Memory B cell (primary cell): ENCODE measurements around the gene SLC33A1.
"Not testable (repeated sequence)": the region's sequence is repeated elsewhere in the genome, so short reads cannot be mapped to it uniquely, and the experiment has no call there.

Experiments
- ATAC-seq: fragments of 150-1000 bp; cut with Tn5 transposase; 2 replicates; pipeline ENCODE4 v1.10.0; 2021; ENCODE audit warnings: low read depth, mild to moderate bottlenecking, moderate library complexity
- DNase-seq, 2 donors: peaks; one replicate each; pipeline ENCODE4 v3.0.0; 2022; ENCODE audit warnings: low spot score in 2 of 2
- H3K27ac Mint-ChIP-seq: one replicate; pipeline ENCODE4 v1.8.0; 2022; ENCODE audit warnings: mild to moderate bottlenecking, moderate library complexity, mixed read lengths
- H3K27me3 Mint-ChIP-seq: one replicate; pipeline ENCODE4 v1.8.0; 2022; ENCODE audit warnings: mixed read lengths
- H3K36me3 Mint-ChIP-seq: one replicate; pipeline ENCODE4 v1.8.0; 2022; ENCODE audit warnings: mild to moderate bottlenecking, mixed read lengths
- H3K4me1 Mint-ChIP-seq: one replicate; pipeline ENCODE4 v1.8.0; 2022; ENCODE audit warnings: mixed read lengths
- H3K4me3 Mint-ChIP-seq: one replicate; pipeline ENCODE4 v1.8.0; 2022; ENCODE audit warnings: mild to moderate bottlenecking, moderate library complexity, mixed read lengths
- H3K9me3 Mint-ChIP-seq: one replicate; pipeline ENCODE4 v1.8.0; 2022; ENCODE audit warnings: mixed read lengths

SLC33A1 gene

DNA sequence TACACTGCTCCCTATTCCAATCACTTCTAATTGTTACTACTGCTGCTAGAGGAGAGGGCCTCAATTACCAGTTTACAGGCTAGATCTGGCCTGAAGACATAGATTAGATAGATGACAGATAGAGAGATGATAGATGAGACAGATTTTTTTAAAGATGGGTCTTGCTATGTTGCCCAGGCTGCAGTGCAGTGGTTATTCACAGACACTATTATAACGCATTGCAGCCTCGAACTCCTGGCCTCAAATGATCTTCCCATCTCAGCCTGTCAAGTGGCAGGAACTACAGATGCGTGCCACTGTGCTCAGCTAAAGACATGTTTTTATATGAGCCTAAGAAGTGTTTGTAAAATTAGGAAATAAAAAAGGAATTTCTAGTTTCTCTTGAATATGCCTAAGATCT is 6.2 kb downstream of the SLC33A1 start:
- H3K36me3 Mint-ChIP-seq: peaks cover 7% of the 10 kb centered on the region

DNA sequence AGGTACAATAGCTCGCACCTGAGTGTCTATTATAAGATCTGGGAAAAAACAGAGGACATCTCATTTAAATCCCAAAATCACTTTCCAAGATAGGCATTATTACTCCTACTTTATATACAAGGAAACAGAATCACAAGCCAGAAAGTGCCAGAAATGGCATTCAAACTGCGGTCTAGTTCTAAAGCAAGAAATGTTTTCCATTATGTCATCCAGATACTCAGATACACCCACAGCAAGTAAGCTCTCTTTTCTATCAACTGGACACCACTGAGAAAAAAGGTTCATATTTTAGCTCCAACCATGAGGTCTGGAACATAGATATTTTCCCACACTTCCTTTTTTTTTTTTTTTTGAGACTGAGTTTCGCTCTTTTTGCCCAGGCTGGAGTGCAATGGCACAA is 8.1 kb downstream of the SLC33A1 start:
- H3K27me3 Mint-ChIP-seq: no peaks in the 10 kb centered on the region
- no peak for DNase-seq
- ATAC-seq: no peak
- H3K9me3 Mint-ChIP-seq: no peaks in the 10 kb centered on the region
- H3K4me1 Mint-ChIP-seq: peaks cover 12% of the 10 kb centered on the region
- H3K27ac Mint-ChIP-seq: no peak overlapping the region
- peaks cover 5% of the 10 kb centered on the region for H3K36me3 Mint-ChIP-seq
- H3K4me3 Mint-ChIP-seq: no peak overlapping the region

More for the DNA sequence above, 6.2 kb downstream of the SLC33A1 start:
- no peak overlapping the region for H3K27ac Mint-ChIP-seq
- peaks cover 22% of the 10 kb centered on the region for H3K4me1 Mint-ChIP-seq
- ATAC-seq (no peak), DNase-seq (no peak)
- no peak overlapping the region for H3K4me3 Mint-ChIP-seq
- no peaks in the 10 kb centered on the region for H3K27me3 Mint-ChIP-seq
- no peaks in the 10 kb centered on the region for H3K9me3 Mint-ChIP-seq

DNA sequence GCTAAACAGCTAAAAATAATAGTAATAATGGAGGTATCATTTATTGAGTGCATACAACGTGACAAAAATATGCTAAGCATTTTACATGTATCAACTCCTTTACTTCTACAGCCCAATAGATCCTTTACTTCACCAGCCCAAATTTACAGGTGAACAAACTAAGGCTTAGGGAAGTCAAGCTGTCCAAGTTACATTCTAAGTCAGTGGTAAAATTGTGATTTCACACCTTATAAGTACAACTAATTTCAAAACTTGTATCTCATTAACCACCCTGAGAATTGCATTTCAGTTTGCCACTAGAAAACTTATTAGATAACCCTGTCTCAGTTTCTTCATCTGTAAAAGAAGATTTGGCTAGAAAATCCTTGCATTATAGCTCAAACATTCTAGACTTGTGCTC is 10.7 kb downstream of the SLC33A1 start:
- Mint-ChIP-seq H3K36me3 (peaks cover 5% of the 10 kb centered on the region), H3K9me3 (no peaks in the 10 kb centered on the region)
- ATAC-seq: no peak

DNA sequence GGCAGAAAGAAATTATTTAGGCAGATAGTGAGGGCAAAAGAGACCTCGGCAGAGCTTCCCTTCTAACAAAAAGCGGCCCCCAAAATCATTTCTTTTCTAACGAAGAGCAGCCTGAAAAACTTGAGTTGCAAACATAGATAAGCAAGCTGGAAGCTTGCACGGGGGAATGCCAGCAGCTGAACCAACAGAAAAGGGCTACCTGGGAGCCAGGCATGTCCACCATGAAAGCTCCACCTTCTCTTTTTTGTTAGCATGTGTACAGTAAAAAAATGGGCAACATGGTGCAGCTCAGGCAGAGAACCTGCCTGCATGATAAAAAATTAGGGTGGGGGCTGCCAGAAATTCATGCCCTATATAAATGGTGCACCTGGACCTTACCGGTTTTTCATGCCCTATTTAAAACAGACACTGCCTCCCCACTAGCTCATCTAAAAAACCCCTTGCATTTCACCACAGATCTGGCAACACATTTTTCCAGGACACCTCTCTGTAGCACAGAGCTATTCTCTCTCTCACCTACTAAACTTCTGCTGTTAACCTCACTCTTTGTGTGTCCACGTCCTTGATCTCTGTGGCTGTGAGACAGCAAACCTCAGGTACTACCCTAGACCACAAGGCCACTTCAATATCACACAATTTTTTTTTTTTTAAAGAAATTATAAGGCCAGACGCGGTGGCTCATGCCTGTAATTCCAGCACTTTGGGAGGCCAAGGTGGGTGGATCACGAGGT is 18.7 kb downstream of the SLC33A1 start:
- peaks cover 9% of the 10 kb centered on the region for H3K36me3 Mint-ChIP-seq
- H3K27me3 Mint-ChIP-seq: no peaks in the 10 kb centered on the region
- H3K9me3 Mint-ChIP-seq: no peaks in the 10 kb centered on the region
- no peak for DNase-seq
- H3K4me3 Mint-ChIP-seq: no peak overlapping the region
- H3K27ac Mint-ChIP-seq: no peak overlapping the region
- ATAC-seq: no peak
- H3K4me1 Mint-ChIP-seq: no peaks in the 10 kb centered on the region

More for the DNA sequence above, 10.7 kb downstream of the SLC33A1 start:
- Mint-ChIP-seq H3K27me3 (no peaks in the 10 kb centered on the region), H3K4me1 (peaks cover 12% of the 10 kb centered on the region), H3K27ac (peak overlapping the region; percentile 60), H3K4me3 (no peak overlapping the region)
- no peak for DNase-seq

DNA sequence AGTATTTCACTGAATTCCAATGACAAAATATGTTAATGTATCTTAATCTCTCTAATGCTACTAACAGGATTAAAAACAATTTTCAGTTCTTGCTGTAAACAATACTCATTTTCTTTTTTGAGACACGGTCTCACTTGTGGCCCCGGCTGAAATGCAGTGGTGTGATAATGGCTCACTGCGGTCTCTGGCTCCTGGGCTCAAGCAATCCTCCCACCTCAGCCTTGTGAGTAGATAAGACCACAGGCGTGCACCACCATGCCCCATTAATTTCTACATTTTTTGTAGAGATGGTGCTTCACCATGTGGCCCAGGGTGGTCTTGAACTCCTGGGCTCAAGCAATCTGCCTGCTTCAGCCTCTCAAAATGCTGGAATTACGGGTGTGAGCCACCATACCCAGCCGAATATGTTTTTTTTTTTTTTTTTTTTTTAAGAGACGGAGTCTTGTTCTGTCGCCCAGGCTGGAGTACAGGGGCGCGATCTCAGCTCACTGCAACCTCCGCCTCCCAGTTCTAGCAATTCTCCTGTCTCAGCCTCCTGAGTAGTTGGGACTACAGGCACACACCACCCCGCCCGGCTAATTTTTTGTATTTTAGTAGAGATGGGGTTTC is 25.6 kb downstream of the SLC33A1 start:
- ATAC-seq, H3K27ac Mint-ChIP-seq, H3K4me1 Mint-ChIP-seq, H3K4me3 Mint-ChIP-seq, DNase-seq, H3K27me3 Mint-ChIP-seq, H3K9me3 Mint-ChIP-seq, H3K36me3 Mint-ChIP-seq: not testable (repeated sequence)

DNA sequence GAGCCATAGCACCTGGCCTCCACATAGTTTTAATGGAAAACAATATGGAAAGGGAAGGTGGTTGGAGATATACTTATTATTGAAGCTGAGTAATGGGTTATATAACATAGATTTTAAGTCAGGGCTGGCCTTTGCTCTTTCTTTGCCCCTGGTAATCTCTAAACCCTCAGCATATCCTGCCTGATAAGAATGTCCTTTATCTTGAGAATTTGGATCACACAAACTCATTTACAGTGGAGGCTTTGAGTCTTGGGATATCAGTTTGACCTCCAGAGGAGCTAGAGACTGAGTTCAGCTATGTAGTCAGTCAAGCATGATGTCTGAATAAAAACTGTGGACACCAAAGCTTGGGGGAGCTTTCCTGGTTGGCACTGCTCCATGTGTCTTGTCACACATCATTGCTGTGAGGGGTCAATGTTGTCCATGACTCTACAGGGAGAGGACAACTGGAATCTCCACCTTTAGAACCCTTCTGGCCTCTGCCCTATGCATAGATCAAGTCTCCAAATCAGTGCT is 39.1 kb downstream of the SLC33A1 start:
- H3K9me3 Mint-ChIP-seq: no peaks in the 10 kb centered on the region
- H3K27me3 Mint-ChIP-seq: peaks cover 5% of the 10 kb centered on the region
- no peak overlapping the region for H3K4me3 Mint-ChIP-seq
- no peaks in the 10 kb centered on the region for H3K4me1 Mint-ChIP-seq
- ATAC-seq (no peak), DNase-seq (no peak)
- peaks cover 4% of the 10 kb centered on the region for H3K36me3 Mint-ChIP-seq
- no peak overlapping the region for H3K27ac Mint-ChIP-seq

DNA sequence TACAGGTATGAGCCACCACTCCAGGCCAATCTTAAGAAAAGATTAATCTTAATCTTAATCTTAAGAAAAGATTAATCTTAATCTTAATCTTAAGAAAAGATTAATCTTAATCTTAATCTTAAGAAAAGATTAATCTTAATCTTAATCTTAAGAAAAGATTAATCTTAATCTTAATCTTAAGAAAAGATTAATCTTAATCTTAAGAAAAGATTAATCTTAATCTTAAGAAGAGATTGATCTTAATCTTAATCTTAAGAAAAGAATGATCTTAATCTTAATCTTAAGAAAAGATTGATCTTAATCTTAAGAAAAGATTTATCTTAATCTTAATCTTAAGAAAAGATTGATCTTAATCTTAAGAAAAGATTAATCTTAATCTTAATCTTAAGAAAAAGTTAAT is 41.0 kb downstream of the SLC33A1 start:
- H3K27me3 Mint-ChIP-seq, H3K9me3 Mint-ChIP-seq: not testable (repeated sequence)

DNA sequence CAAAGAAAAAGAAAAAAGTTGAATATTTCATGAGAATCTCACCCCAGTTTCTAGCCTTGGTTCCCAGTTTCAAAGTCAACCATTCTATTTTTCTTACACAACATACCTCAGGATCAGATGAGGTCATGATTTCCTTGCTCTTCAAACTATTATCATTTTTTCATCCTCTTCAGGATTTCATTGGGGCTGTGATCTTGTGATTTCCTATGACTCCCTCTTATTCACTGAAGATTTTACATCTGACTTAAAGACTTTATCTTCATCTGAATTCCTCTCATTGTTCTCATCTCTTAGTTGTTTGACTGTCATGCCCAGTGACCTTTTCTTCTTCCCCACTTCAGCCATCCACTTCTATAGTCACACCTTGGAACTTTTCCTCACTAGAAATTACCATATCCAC is 45.0 kb downstream of the SLC33A1 start:
- Mint-ChIP-seq H3K4me1 (peaks cover 6% of the 10 kb centered on the region), H3K36me3 (peaks cover 1% of the 10 kb centered on the region), H3K9me3 (no peaks in the 10 kb centered on the region), H3K4me3 (no peak overlapping the region), H3K27me3 (peaks cover 7% of the 10 kb centered on the region), H3K27ac (no peak overlapping the region)
- no peak for ATAC-seq
- DNase-seq: no peak

More for the DNA sequence above, 41.0 kb downstream of the SLC33A1 start:
- not testable (repeated sequence) for H3K4me3 Mint-ChIP-seq, H3K4me1 Mint-ChIP-seq, H3K27ac Mint-ChIP-seq, ATAC-seq, DNase-seq, H3K36me3 Mint-ChIP-seq

DNA sequence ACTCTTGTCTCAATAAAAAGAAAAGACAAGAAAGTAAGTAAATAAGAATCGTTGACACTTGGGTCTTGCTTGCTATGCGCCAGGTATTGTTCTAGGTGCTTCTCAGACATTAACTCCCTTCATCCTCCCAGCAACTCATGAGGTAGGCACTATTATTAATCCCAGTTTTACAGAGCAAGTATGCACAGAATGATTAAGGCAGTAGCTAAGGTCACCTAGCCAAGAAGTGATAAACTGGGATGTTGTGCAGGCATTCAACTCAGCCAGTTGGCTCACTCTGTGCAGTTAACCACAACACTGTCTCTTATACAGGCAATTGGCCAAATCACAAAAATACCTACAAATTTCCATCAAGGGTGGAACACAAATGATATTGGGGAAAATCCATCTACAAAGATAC is 46.4 kb downstream of the SLC33A1 start:
- Mint-ChIP-seq H3K27me3 (peaks cover 7% of the 10 kb centered on the region), H3K4me3 (no peak overlapping the region), H3K4me1 (peaks cover 6% of the 10 kb centered on the region), H3K27ac (no peak overlapping the region), H3K36me3 (peaks cover 1% of the 10 kb centered on the region), H3K9me3 (no peaks in the 10 kb centered on the region)
- ATAC-seq (no peak), DNase-seq (no peak)

DNA sequence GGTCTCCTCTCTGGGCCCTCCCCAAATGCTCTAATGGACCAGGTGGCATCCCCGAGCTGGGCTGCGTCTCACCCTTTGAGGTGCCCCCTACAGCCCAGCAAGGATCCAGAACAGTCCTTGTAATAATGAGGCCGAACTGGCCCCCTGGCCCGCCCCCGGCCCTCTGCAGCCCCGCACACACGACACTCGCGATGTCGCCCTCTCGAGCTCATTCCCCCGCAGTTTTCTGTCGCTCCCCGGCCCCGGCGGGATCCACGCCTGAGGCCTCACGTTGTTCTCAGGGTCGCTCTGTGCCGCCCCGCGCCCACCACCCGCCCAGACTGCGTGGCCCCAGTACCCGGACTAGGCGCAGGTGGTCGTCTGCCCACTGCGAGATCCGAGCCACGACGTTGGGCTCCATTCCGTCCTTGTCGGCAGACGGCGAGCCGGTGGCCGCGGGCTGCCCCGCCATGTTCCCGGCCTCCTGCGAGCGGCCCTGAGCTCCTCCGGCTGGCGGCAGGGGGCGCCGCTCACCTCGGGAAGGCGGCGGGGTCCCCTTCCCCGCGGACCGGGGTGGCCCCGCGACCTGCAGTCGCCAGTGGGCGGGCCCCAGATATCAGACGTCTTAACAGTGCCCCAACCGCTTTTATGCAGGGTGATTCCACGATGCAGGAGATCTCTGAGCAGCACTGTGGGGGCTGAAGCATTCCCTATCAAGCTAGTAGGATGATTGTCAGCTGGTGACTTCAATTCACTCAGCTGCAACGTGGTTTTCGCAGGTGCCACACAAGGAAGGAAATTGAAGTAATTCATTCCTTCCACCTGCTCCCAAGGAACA is 48.2 kb downstream of the SLC33A1 start, which contains the start of gene C3orf33:
Gene C3orf33, minus strand, starts transcription at position 477 of the 817 bp plus-strand sequence. Its CDS starts 26 bp downstream, at position 451.
- Mint-ChIP-seq H3K27ac (peak within 1 kb of the TSS; percentile 91), H3K36me3 (peaks cover 2% of the 10 kb centered on the region), H3K4me3 (peak within 1 kb of the TSS; percentile 89), H3K27me3 (peaks cover 7% of the 10 kb centered on the region), H3K9me3 (no peaks in the 10 kb centered on the region), H3K4me1 (peaks cover 8% of the 10 kb centered on the region)
- DNase-seq: peak; percentile 67 to 80
- peak; percentile 90 for ATAC-seq

DNA sequence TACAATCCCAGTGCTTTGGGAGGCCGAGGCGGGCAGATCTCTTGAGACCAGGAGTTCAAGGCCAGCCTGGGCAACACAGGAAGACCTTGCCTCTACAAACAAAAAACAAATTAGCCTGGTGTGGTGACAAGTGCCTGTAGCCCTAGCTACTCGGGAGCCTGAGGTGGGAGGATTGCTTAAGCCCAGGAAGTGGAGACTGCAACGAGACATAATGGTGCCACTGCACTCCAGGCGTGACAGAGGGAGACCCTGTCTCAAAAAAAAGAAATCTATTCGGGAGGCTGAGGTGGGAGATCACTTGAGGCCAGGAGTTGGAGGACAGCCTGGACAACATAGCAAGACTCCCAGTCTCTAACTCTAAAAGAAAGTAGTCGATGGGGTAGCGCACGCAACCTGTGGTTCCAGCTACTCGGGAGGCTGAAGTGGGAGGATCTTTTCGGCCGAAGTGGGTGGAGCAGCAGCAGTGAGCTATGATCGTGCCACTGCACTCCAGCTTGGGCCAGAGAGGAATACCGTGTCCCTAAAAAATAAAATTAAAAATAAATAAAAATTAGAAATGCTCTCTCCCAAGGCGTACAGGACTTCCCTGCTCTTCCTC is 48.9 kb downstream of the SLC33A1 start:
- H3K4me1 Mint-ChIP-seq: peaks cover 11% of the 10 kb centered on the region
- H3K36me3 Mint-ChIP-seq: peaks cover 2% of the 10 kb centered on the region
- ATAC-seq (no peak), DNase-seq (no peak)
- peak overlapping the region; percentile 89 for H3K4me3 Mint-ChIP-seq
- peak overlapping the region; percentile 91 for H3K27ac Mint-ChIP-seq
- H3K9me3 Mint-ChIP-seq: no peaks in the 10 kb centered on the region
- H3K27me3 Mint-ChIP-seq: peaks cover 3% of the 10 kb centered on the region

DNA sequence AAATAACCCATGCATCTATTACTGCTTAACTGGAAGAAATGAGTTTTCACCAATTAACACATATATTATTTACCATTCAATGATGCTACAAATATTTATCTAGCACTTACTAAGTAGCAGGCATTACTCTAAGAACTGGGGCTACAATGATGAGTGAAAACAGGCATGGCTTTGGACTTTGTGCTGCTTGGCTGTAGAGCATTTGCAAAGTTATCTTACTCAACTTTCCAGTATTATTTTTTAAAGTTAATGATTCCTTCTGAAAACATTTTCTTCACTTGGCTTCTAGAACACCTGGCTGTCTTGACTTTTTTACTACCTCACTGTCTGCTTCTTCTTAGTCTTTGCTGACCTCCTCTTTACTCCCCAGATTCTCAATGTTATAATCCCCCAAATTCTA is 49.9 kb downstream of the SLC33A1 start:
- peaks cover 1% of the 10 kb centered on the region for H3K27me3 Mint-ChIP-seq
- H3K4me1 Mint-ChIP-seq: peaks cover 13% of the 10 kb centered on the region
- ATAC-seq (no peak), DNase-seq (no peak)
- no peak overlapping the region for H3K4me3 Mint-ChIP-seq
- no peaks in the 10 kb centered on the region for H3K9me3 Mint-ChIP-seq
- peaks cover 7% of the 10 kb centered on the region for H3K36me3 Mint-ChIP-seq
- H3K27ac Mint-ChIP-seq: peak overlapping the region; percentile 14

DNA sequence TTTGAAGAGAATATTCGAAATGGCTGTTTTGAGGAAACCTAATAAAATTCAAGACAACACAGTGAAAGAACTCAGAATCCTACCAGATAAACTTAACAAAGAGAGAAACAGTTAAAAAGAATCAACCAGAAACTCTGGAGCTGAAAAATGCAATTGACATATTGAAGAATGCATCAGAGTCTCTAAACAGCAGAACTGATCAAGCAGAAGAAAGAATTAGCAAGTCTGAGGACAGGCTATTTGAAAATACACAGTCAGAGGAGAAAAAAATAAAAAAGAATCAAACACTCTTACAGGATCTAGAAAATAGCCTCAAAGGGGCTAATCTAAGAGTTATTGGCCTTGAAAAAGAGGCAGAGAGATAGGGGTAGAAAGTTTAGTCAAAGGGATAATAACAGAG is 61.7 kb downstream of the SLC33A1 start:
- no peaks in the 10 kb centered on the region for H3K27me3 Mint-ChIP-seq
- DNase-seq (no peak), ATAC-seq (no peak)
- peaks cover 6% of the 10 kb centered on the region for H3K9me3 Mint-ChIP-seq
- no peak overlapping the region for H3K4me3 Mint-ChIP-seq
- H3K36me3 Mint-ChIP-seq: peaks cover 47% of the 10 kb centered on the region
- no peak overlapping the region for H3K27ac Mint-ChIP-seq
- peaks cover 5% of the 10 kb centered on the region for H3K4me1 Mint-ChIP-seq

DNA sequence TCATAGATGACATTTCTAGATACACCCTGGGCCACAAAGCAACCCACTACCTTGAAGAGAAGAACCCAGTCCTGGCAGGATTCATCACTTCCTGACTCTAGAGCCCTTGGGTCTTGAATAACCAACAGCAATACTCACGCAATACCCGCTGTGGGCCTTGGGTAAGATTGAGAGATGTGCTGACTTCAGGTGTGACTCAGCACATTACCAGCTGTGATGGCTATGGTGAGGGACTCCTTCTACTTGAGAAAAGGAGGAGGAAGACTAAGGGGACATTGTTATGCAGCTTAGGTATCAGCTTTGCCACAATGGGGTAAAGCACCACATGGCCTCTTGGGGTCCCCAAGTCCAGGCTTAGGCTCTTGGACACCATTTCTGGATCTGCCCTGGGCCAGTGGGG is 63.0 kb downstream of the SLC33A1 start:
- peaks cover 6% of the 10 kb centered on the region for H3K9me3 Mint-ChIP-seq
- H3K36me3 Mint-ChIP-seq: peaks cover 41% of the 10 kb centered on the region
- no peak overlapping the region for H3K27ac Mint-ChIP-seq
- no peaks in the 10 kb centered on the region for H3K27me3 Mint-ChIP-seq
- no peak overlapping the region for H3K4me3 Mint-ChIP-seq
- H3K4me1 Mint-ChIP-seq: peaks cover 2% of the 10 kb centered on the region
- ATAC-seq (no peak), DNase-seq (no peak)
